ENCODE data around the gene GARIN5A.

DNA sequence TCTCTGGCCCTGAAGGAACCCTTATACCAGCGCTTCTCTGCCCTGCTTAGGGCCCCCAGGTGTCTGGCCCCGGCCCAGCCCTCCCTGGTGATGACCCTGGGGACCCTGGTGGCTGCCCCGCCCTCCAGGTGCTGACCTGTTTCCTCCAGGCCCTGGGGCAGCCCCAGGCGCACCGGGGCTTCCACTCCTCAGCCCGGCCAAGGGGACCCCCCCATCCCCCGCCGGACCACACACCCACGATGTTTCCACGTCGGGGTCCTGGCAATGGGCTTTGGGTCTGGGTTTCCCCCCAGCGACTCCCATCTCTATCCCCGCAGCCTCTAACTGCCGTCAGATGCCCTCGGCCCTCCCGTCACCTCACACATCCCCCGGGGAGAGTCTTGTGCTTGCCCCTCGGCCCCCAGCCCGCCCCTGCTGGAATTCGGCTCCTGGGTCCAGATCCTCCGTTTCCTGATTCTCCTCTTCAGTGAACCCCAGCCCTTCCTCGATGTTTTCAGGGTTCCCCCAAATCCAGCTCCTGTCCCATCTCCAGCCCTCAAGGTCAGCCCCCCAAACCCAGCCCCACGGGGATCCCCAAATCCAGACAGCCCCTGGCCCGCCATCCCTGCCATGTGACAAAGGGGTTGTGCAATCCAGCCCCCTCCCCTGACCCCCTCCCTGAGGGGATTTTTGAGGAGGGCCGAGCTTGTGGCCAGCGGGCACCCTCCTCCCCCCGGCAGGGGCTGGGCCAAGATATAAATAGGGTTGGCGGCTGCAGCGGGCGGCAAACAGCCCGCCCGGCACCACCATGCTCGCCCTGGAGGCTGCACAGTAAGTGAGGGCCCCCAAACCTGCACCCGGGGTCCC, 58.2 kb downstream of the GARIN5A start, which contains the start of gene SPIB:
- TF ChIP-seq, protein P1, sequence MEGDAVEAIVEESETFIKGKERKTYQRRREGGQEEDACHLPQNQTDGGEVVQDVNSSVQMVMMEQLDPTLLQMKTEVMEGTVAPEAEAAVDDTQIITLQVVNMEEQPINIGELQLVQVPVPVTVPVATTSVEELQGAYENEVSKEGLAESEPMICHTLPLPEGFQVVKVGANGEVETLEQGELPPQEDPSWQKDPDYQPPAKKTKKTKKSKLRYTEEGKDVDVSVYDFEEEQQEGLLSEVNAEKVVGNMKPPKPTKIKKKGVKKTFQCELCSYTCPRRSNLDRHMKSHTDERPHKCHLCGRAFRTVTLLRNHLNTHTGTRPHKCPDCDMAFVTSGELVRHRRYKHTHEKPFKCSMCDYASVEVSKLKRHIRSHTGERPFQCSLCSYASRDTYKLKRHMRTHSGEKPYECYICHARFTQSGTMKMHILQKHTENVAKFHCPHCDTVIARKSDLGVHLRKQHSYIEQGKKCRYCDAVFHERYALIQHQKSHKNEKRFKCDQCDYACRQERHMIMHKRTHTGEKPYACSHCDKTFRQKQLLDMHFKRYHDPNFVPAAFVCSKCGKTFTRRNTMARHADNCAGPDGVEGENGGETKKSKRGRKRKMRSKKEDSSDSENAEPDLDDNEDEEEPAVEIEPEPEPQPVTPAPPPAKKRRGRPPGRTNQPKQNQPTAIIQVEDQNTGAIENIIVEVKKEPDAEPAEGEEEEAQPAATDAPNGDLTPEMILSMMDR (IDR thresholded peaks at IDR 0.05): no peak
- no peak for TF ChIP-seq ZFX (IDR thresholded peaks at IDR 0.05; ENCODE audit: borderline replicate concordance)
